ENCODE results near the gene PAN2. TPM values are rescaled to one million over a fixed set of nuclear protein-coding genes. Genes with fewer than 3 reads are reported as not detected.
A peak's percentile ranks its signal among the peaks of the same experiment; 100 is the strongest.
"Not testable (repeated sequence)": the region's sequence is repeated elsewhere in the genome, so short reads cannot be mapped to it uniquely, and the experiment has no call there.

The PAN2 gene
- total RNA-seq, 1 donor from 2014 or later, result 69.6 TPM

GRCh38 chr12:56338308-56339157, 4.7 kb upstream of the PAN2 start, which contains the start of gene IL23A:
TSS of gene IL23A (plus strand) at chr12:56338884. CDS start at chr12:56339045, 161 bp downstream.
- Mint-ChIP-seq H3K4me1 (peaks cover 16% of the 10 kb centered on the region), H3K27ac (ENCODE audit: unreplicated experiment) (peak within 1 kb of the TSS; percentile 81), H3K9me3 (no peaks in the 10 kb centered on the region), H3K27me3 (ENCODE audit: low read depth) (no peaks in the 10 kb centered on the region), H3K36me3 (ENCODE audit: low read depth) (peaks cover 3% of the 10 kb centered on the region), H3K4me3 (no peak within 1 kb of the TSS)
- no peak for DNase-seq (ENCODE audit: low read depth, low spot score)
- no peak for TF ChIP-seq CTCF (conservative IDR thresholded peaks at IDR 0.05)

- Mint-ChIP-seq H3K36me3 (ENCODE audit: low read depth) (no peaks in the 10 kb centered on the region), H3K27ac (ENCODE audit: unreplicated experiment) (no peak overlapping the region), H3K27me3 (ENCODE audit: low read depth) (no peaks in the 10 kb centered on the region), H3K4me3 (no peak overlapping the region), H3K4me1 (peaks cover 23% of the 10 kb centered on the region), H3K9me3 (no peaks in the 10 kb centered on the region)
- no peak for TF ChIP-seq CTCF (conservative IDR thresholded peaks at IDR 0.05)
- no peak for DNase-seq (ENCODE audit: low read depth, low spot score)
Measured at GRCh38 chr12:56337753-56338251, 4.0 kb upstream of the PAN2 start.

GRCh38 chr12:56336361-56337167, 2.8 kb upstream of the PAN2 start:
- no peak for TF ChIP-seq CTCF (conservative IDR thresholded peaks at IDR 0.05)
- H3K4me3 Mint-ChIP-seq, result peak overlapping the region; percentile 58

GRCh38 chr12:56335527-56335926, 1.7 kb upstream of the PAN2 start:
- peaks cover 27% of the 10 kb centered on the region for H3K4me1 Mint-ChIP-seq

More at GRCh38 chr12:56336361-56337167, 2.8 kb upstream of the PAN2 start:
- H3K9me3 Mint-ChIP-seq, result no peaks in the 10 kb centered on the region
- no peaks in the 10 kb centered on the region for H3K36me3 Mint-ChIP-seq (ENCODE audit: low read depth)
- no peaks in the 10 kb centered on the region for H3K27me3 Mint-ChIP-seq (ENCODE audit: low read depth)
- no peak overlapping the region for H3K27ac Mint-ChIP-seq (ENCODE audit: unreplicated experiment)
- peaks cover 27% of the 10 kb centered on the region for H3K4me1 Mint-ChIP-seq
- no peak for DNase-seq (ENCODE audit: low read depth, low spot score)

GRCh38 chr12:56334490-56334793, 642 bp upstream of the PAN2 start:
- no peaks in the 10 kb centered on the region for H3K9me3 Mint-ChIP-seq
- H3K27me3 Mint-ChIP-seq (ENCODE audit: low read depth), result no peaks in the 10 kb centered on the region

More at GRCh38 chr12:56335527-56335926, 1.7 kb upstream of the PAN2 start:
- H3K27ac Mint-ChIP-seq (ENCODE audit: unreplicated experiment); DNase-seq (ENCODE audit: low read depth, low spot score); H3K27me3 Mint-ChIP-seq (ENCODE audit: low read depth); H3K36me3 Mint-ChIP-seq (ENCODE audit: low read depth); H3K4me3 Mint-ChIP-seq; H3K9me3 Mint-ChIP-seq: not testable (repeated sequence)

More at GRCh38 chr12:56334490-56334793, 642 bp upstream of the PAN2 start:
- H3K4me3 Mint-ChIP-seq, result peak overlapping the region; percentile 96
- H3K27ac Mint-ChIP-seq (ENCODE audit: unreplicated experiment), result peak overlapping the region; percentile 89
- no peak for DNase-seq (ENCODE audit: low read depth, low spot score)
- peaks cover 27% of the 10 kb centered on the region for H3K4me1 Mint-ChIP-seq
- no peaks in the 10 kb centered on the region for H3K36me3 Mint-ChIP-seq (ENCODE audit: low read depth)
- no peak for TF ChIP-seq CTCF (conservative IDR thresholded peaks at IDR 0.05)

Measured in neural crest cell (in vitro differentiated cells).